ENCODE data around the gene GNAI3.

- TF ChIP-seq EZH2phosphoT487 (IDR thresholded peaks at IDR 0.05; ENCODE audit: borderline replicate concordance, low read length) = no peak
- no peak for TF ChIP-seq CTCF (IDR thresholded peaks at IDR 0.05; ENCODE audit: low read depth, low read length, poor library complexity, severe bottlenecking)
Observed at GRCh38 chr1:109641861-109642260, 93.4 kb downstream of the GNAI3 start.
